Dedifferentiated amniotic fluid mesenchymal stem cell (primary cell): ENCODE measurements around the gene CLDN20.

Experiments
- DNase-seq: peaks from one replicate; pipeline ENCODE4 v3.0.0-alpha.2; 2016; ENCODE audit errors: extremely low spot score

Gene CLDN20

GRCh38 chr6:155269765-155270164, 6.0 kb downstream of the CLDN20 start:
- DNase-seq = no peak

GRCh38 chr6:155270561-155271091, 6.8 kb downstream of the CLDN20 start:
- DNase-seq = no peak

- DNase-seq = no peak
These were observed 7.3 kb downstream of the CLDN20 start for GRCh38 chr6:155271145-155271544.

- DNase-seq = no peak
These were observed 8.8 kb downstream of the CLDN20 start for GRCh38 chr6:155272353-155273232.

- DNase-seq = no peak
These were observed 9.6 kb downstream of the CLDN20 start for GRCh38 chr6:155273431-155273830.

GRCh38 chr6:155274106-155274505, 10.3 kb downstream of the CLDN20 start:
- DNase-seq = no peak

GRCh38 chr6:155274533-155274932, 10.7 kb downstream of the CLDN20 start:
- DNase-seq = no peak

- no peak for DNase-seq
These were observed 12.1 kb downstream of the CLDN20 start for GRCh38 chr6:155275808-155276480.

GRCh38 chr6:155276638-155277037, 12.8 kb downstream of the CLDN20 start:
- DNase-seq = no peak

GRCh38 chr6:155278319-155279049, 14.7 kb downstream of the CLDN20 start:
- DNase-seq = no peak

- no peak for DNase-seq
These were observed 21.0 kb downstream of the CLDN20 start for GRCh38 chr6:155284775-155285174.

GRCh38 chr6:155287762-155288161, 23.9 kb downstream of the CLDN20 start:
- DNase-seq = no peak

- DNase-seq = no peak
These were observed 26.7 kb downstream of the CLDN20 start for GRCh38 chr6:155290491-155290890.

- DNase-seq = no peak
These were observed 27.5 kb downstream of the CLDN20 start for GRCh38 chr6:155291291-155291690.

- no peak for DNase-seq
These were observed 28.9 kb downstream of the CLDN20 start for GRCh38 chr6:155292711-155293110.

- DNase-seq = no peak
These were observed 33.9 kb downstream of the CLDN20 start for GRCh38 chr6:155297669-155298068.

GRCh38 chr6:155301867-155302266, 38.1 kb downstream of the CLDN20 start:
- DNase-seq = no peak

GRCh38 chr6:155303361-155303870, 39.6 kb downstream of the CLDN20 start:
- DNase-seq = no peak

- DNase-seq = no peak
These were observed 43.1 kb downstream of the CLDN20 start for GRCh38 chr6:155306958-155307357.

GRCh38 chr6:155309150-155309549, 45.3 kb downstream of the CLDN20 start:
- no peak for DNase-seq

- DNase-seq = no peak
These were observed 46.8 kb downstream of the CLDN20 start for GRCh38 chr6:155310596-155310995.

- no peak for DNase-seq
These were observed 47.3 kb downstream of the CLDN20 start for GRCh38 chr6:155311086-155311485.
